Liver (tissue), 9 donors: ENCODE measurements around the gene DUS4L. TPM values are rescaled to one million over a fixed set of nuclear protein-coding genes. Genes with fewer than 3 reads are reported as not detected.

Experiments
- DNase-seq: peaks from one replicate; pipeline ENCODE4 v3.0.0-alpha.2; 2017; ENCODE audit warnings: low spot score
- H3K27ac ChIP-seq, 2 donors: one replicate each; pipeline ENCODE4 v1.7.0; 2013; ENCODE audit warnings: inconsistent platforms in 2 of 2, low read length in 2 of 2, control low read depth in 1 of 2, low read depth in 1 of 2, mild to moderate bottlenecking in 1 of 2
- H3K27me3 ChIP-seq, 4 donors: one replicate each; pipeline versions ENCODE4 v1.6.1 to v1.7.0; 2013; ENCODE audit warnings: low read length in 3 of 4, inconsistent platforms in 1 of 4, mild to moderate bottlenecking in 1 of 4, moderate library complexity in 1 of 4; ENCODE audit not compliant: control insufficient read depth in 4 of 4, insufficient read depth in 4 of 4
- H3K36me3 ChIP-seq, 4 donors: one replicate each; pipeline versions ENCODE4 v1.6.1 to v1.7.0; 2013; ENCODE audit warnings: low read length in 3 of 4, mild to moderate bottlenecking in 3 of 4, low read depth in 1 of 4, moderate library complexity in 1 of 4; ENCODE audit not compliant: control insufficient read depth in 4 of 4, insufficient read depth in 3 of 4
- H3K4me1 ChIP-seq, 4 donors: one replicate each; pipeline versions ENCODE4 v1.6.1 to v1.7.0; 2013; ENCODE audit warnings: low read length in 3 of 4, mild to moderate bottlenecking in 3 of 4, moderate library complexity in 1 of 4; ENCODE audit not compliant: control insufficient read depth in 4 of 4, insufficient read depth in 4 of 4
- H3K4me3 ChIP-seq, 3 donors: one replicate each; pipeline versions ENCODE4 v1.6.1 to v1.7.0; 2013; ENCODE audit warnings: low read length in 3 of 3, control low read depth in 1 of 3, low read depth in 1 of 3, mild to moderate bottlenecking in 1 of 3
- H3K9ac ChIP-seq, 2 donors: one replicate each; pipeline ENCODE4 v1.7.0; 2013; ENCODE audit warnings: low read length in 2 of 2, mild to moderate bottlenecking in 2 of 2, moderate library complexity in 2 of 2, control low read depth in 1 of 2, low read depth in 1 of 2
- H3K9me3 ChIP-seq, 4 donors: one replicate each; pipeline versions ENCODE4 v1.6.1 to v1.7.0; 2013; ENCODE audit warnings: low read length in 3 of 4; ENCODE audit not compliant: control insufficient read depth in 4 of 4
- EGR1 ChIP-seq, 2 donors: IDR thresholded peaks; 2 replicates each; pipeline ENCODE4 v1.6.1; 2016 to 2018; ENCODE audit warnings: antibody characterized with exemption in 2 of 2, low read depth in 2 of 2
- FOXA1 ChIP-seq: IDR thresholded peaks from 2 replicates; pipeline ENCODE4 v1.6.1; 2016; ENCODE audit warnings: antibody characterized with exemption
- FOXA2 ChIP-seq: IDR thresholded peaks from 2 replicates; pipeline ENCODE4 v1.6.1; 2016; ENCODE audit warnings: antibody characterized with exemption
- GABPA ChIP-seq, 2 donors: IDR thresholded peaks in 1 of 2; conservative IDR thresholded peaks in 1 of 2; 2 replicates each; pipeline ENCODE4 v1.6.1; 2016; ENCODE audit warnings: antibody characterized with exemption in 2 of 2, mild to moderate bottlenecking in 1 of 2, moderate library complexity in 1 of 2
- HNF4A ChIP-seq, 2 donors: conservative IDR thresholded peaks; 2 replicates each; pipeline ENCODE4 v1.6.1; 2016; ENCODE audit warnings: antibody characterized with exemption in 2 of 2, mild to moderate bottlenecking in 2 of 2
- HNF4G ChIP-seq: IDR thresholded peaks from 2 replicates; pipeline ENCODE4 v1.6.1; 2016; ENCODE audit warnings: antibody characterized with exemption
- JUND ChIP-seq, 2 donors: IDR thresholded peaks; 2 replicates each; pipeline ENCODE4 v1.6.1; 2016; ENCODE audit warnings: antibody characterized with exemption in 2 of 2
- MAX ChIP-seq: IDR thresholded peaks from 2 replicates; pipeline ENCODE4 v1.6.1; 2016; ENCODE audit warnings: antibody characterized with exemption
- NR2F2 ChIP-seq: IDR thresholded peaks from 2 replicates; pipeline ENCODE4 v1.6.1; 2016; ENCODE audit warnings: antibody characterized with exemption
- RAD21 ChIP-seq, 2 donors: IDR thresholded peaks; 2 replicates each; pipeline ENCODE4 v1.6.1; 2016; ENCODE audit warnings: antibody characterized with exemption in 2 of 2, mild to moderate bottlenecking in 2 of 2
- REST ChIP-seq: IDR thresholded peaks from 2 replicates; pipeline ENCODE4 v1.6.1; 2016; ENCODE audit warnings: antibody characterized with exemption, mild to moderate bottlenecking
- RXRA ChIP-seq, 2 donors: IDR thresholded peaks; 2 replicates each; pipeline ENCODE4 v1.6.1; 2017 to 2018; ENCODE audit warnings: antibody characterized with exemption in 2 of 2, mild to moderate bottlenecking in 1 of 2
- SP1 ChIP-seq: IDR thresholded peaks from 2 replicates; pipeline ENCODE4 v1.6.1; 2018; ENCODE audit warnings: antibody characterized with exemption, mild to moderate bottlenecking
- TAF1 ChIP-seq: conservative IDR thresholded peaks from 2 replicates; pipeline ENCODE4 v1.6.1; 2016; ENCODE audit warnings: antibody characterized with exemption, mild to moderate bottlenecking
- WGBS: extraction: QIAGEN DNeasy Blood & Tissue Kit; methylation state at CpG from one replicate; pipeline ENCODE4 v1.1.7; 2013; 5-methylcytosine and 5-hydroxymethylcytosine counted together
- polyA plus RNA-seq, 2 donors: library from polyadenylated mRNA; stranded (reverse) in 1 of 2; unstranded in 1 of 2; fragments of 200-250 nt in 1 of 2; fragments of >200 nt in 1 of 2; fragmentation: Nextera tagmentation in 1 of 2; extraction: Ambion mirVana in 1 of 2; gene quantifications; one replicate each; pipeline versions ENCODE4 v1.2.1 to v1.2.3, GENCODE V29; 2013 to 2015
- total RNA-seq, 2 donors: library from RNA; depleted of rRNA; stranded (reverse); fragments of >200 nt; gene quantifications; one replicate each; pipeline ENCODE4 v1.2.3, GENCODE V29; 2014
- TF ChIP-seq, protein P1 (sequence below): fragments of 150-350 bp; IDR thresholded peaks from 2 replicates; pipeline ENCODE4 v1.5.1; 2017; ENCODE audit warnings: improper control_type of control experiment, low read depth, low read length; ENCODE audit not compliant: missing input control
- TF ChIP-seq, protein P2 (sequence below): IDR thresholded peaks from 2 replicates; pipeline ENCODE4 v1.6.1; 2016; ENCODE audit warnings: antibody characterized with exemption
- donor health status: healthy.
- donor health status: healthy.
- donor health status: healthy.
- donor health status: healthy.
- donor health status: healthy.

DUS4L gene
- total and polyA plus RNA-seq, 4 donors: 1.9 to 5.3 (median 3.5) TPM

DNA sequence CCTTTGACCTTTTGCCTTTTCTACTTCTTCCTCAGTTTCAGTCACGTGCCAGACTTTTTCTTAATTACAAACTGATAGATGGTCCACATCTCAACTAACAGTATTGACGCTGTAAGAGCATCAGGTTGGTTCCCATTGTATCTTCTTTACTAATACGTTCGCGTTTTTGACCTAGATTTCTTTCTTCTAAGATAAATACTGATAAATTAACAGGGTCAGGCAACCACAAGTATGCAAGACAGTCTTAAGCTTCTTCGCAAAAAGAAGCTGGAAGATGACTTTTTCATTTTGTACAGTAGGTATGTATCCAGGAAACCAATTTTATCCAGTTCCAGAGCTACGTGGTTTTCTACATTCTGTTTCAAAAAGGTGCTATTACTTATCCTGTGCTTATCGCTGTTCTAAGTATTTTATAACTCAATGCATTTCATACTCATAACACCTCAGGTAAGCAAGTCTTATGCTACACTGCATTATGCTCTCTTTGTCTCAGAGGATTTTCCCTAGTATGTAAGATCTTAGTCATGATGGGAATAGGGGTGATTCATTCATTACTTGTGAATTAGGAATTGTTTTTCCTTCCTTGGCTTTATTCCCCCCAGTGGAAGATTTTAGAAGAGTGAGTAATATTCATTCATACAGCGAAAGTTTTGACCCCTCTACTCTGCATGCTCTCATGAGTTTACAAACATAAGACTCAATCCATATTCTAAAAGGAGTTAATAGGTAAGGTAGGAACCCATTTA, 955 bp downstream of the DUS4L start:
- no peaks in the 10 kb centered on the region for H3K36me3 ChIP-seq
- peak overlapping the region; percentile 89 to 90 for H3K27ac ChIP-seq
- 51% methylated on average over 9 of the region's 9 CpGs for WGBS
- peaks cover 0 to 20% (median 13%) of the 10 kb centered on the region in 4 donors for H3K4me1 ChIP-seq
- no peak for DNase-seq
- H3K4me3 ChIP-seq: peak overlapping the region; percentile 93 to 95 (median 95)
- TF ChIP-seq FOXA1 (no peak), NR2F2 (peak; percentile 69), EGR1 (IDR thresholded peaks at IDR 0.05; ENCODE audit: low read depth in 2 of 2) (no peak), JUND (IDR thresholded peaks at IDR 0.05) (no peak), MAX (no peak), TAF1 (no peak)
- H3K9me3 ChIP-seq: no peaks in the 10 kb centered on the region
- H3K9ac ChIP-seq: peak overlapping the region; percentile 39 to 84
- H3K27me3 ChIP-seq: no peaks in the 10 kb centered on the region

DNA sequence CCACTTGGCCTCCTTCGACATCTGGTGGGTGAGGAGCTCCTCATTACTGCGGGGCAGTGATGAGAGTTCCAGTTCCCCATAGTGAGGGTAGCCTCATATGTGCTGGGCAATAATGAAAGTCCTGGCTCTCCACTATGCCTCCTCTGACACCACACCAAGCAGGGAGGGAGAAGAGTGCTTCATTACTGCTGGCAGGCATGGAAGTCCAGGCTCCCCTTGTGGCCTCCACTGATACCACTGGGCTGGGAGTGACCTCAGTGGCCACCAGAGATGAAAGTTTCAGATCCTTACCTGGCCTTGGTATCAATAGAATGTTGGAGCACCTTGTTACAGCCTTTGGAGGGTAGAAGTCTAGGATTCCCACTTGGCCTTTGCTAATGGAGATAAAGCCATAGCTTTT, 6.5 kb downstream of the DUS4L start:
- 99% methylated on average over 2 of the region's 2 CpGs for WGBS
- Histone ChIP-seq H3K4me3 (no peak overlapping the region), H3K27me3 (no peaks in the 10 kb centered on the region), H3K36me3 (peaks cover 0 to 14% (median 5%) of the 10 kb centered on the region in 4 donors), H3K27ac (no peak overlapping the region), H3K9ac (no peak overlapping the region), H3K9me3 (no peaks in the 10 kb centered on the region), H3K4me1 (no peaks in the 10 kb centered on the region)
- TF ChIP-seq FOXA2 (no peak), MAX (no peak), TAF1 (no peak), EGR1 (IDR thresholded peaks at IDR 0.05; ENCODE audit: low read depth in 2 of 2) (no peak), NR2F2 (no peak), SP1 (no peak), GABPA (IDR thresholded peaks at IDR 0.05 in 1 of 2, conservative IDR thresholded peaks at IDR 0.05 in 1 of 2) (no peak), RAD21 (IDR thresholded peaks at IDR 0.05) (no peak), RXRA (IDR thresholded peaks at IDR 0.05) (no peak), HNF4G (no peak), HNF4A (conservative IDR thresholded peaks at IDR 0.05) (no peak)
- TF ChIP-seq, protein P1, sequence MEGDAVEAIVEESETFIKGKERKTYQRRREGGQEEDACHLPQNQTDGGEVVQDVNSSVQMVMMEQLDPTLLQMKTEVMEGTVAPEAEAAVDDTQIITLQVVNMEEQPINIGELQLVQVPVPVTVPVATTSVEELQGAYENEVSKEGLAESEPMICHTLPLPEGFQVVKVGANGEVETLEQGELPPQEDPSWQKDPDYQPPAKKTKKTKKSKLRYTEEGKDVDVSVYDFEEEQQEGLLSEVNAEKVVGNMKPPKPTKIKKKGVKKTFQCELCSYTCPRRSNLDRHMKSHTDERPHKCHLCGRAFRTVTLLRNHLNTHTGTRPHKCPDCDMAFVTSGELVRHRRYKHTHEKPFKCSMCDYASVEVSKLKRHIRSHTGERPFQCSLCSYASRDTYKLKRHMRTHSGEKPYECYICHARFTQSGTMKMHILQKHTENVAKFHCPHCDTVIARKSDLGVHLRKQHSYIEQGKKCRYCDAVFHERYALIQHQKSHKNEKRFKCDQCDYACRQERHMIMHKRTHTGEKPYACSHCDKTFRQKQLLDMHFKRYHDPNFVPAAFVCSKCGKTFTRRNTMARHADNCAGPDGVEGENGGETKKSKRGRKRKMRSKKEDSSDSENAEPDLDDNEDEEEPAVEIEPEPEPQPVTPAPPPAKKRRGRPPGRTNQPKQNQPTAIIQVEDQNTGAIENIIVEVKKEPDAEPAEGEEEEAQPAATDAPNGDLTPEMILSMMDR: no peak
- TF ChIP-seq, protein P2, sequence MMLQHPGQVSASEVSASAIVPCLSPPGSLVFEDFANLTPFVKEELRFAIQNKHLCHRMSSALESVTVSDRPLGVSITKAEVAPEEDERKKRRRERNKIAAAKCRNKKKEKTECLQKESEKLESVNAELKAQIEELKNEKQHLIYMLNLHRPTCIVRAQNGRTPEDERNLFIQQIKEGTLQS: no peak
- no peak for DNase-seq

DNA sequence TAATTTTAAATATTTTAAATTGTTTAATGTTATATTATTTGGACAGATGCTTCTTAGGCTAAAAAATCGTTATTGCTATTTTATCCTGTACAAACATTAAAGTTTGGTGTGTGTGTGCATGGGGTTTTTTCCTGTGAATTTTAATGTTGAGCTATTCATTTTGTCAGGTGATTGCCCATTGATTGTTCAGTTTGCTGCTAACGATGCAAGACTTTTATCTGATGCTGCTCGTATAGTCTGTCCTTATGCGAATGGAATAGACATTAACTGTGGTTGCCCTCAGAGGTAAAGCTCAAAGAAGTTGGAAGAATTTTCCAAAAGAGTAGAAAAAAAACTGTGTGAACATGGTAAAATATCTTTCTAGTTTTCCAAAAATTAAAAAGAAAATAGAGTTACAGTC, 9.8 kb downstream of the DUS4L start:
- Histone ChIP-seq H3K9me3 (no peaks in the 10 kb centered on the region), H3K27ac (no peak overlapping the region), H3K36me3 (peaks cover 0 to 17% (median 5%) of the 10 kb centered on the region in 4 donors), H3K4me3 (no peak overlapping the region), H3K9ac (no peak overlapping the region), H3K4me1 (no peaks in the 10 kb centered on the region), H3K27me3 (no peaks in the 10 kb centered on the region)
- 91% methylated on average over 4 of the region's 4 CpGs for WGBS
- DNase-seq: no peak
- TF ChIP-seq FOXA1 (no peak), EGR1 (IDR thresholded peaks at IDR 0.05; ENCODE audit: low read depth in 2 of 2) (no peak), FOXA2 (no peak), SP1 (no peak), JUND (IDR thresholded peaks at IDR 0.05) (no peak), TAF1 (no peak), HNF4G (no peak), RAD21 (IDR thresholded peaks at IDR 0.05) (no peak), REST (no peak), HNF4A (conservative IDR thresholded peaks at IDR 0.05) (no peak), GABPA (IDR thresholded peaks at IDR 0.05 in 1 of 2, conservative IDR thresholded peaks at IDR 0.05 in 1 of 2) (no peak), RXRA (IDR thresholded peaks at IDR 0.05) (no peak)
- TF ChIP-seq, protein P1: no peak
- TF ChIP-seq, protein P2: no peak
